NOMO-1 treated with dmso at 0.1 percent for 144 hours (cell line): ENCODE data around the gene SPRR2E.
"Not testable (repeated sequence)": the region's sequence is repeated elsewhere in the genome, so short reads cannot be mapped to it uniquely, and the experiment has no call there.

Experiments
- DNase-seq: peaks from one replicate; lab custom pipeline; 2025; ENCODE audit not compliant: unreplicated experiment; lab: John Stamatoyannopoulos, UW

The SPRR2E gene

GRCh38 chr1:153070243-153070642 lies 24.1 kb downstream of the SPRR2E start:
- no peak for DNase-seq

GRCh38 chr1:153058826-153059784 lies 35.2 kb downstream of the SPRR2E start:
- DNase-seq = no peak

- no peak for DNase-seq
Measured at GRCh38 chr1:153058154-153058553, 36.2 kb downstream of the SPRR2E start.

- peak; percentile 9 for DNase-seq
Measured at GRCh38 chr1:153057375-153057774, 37.0 kb downstream of the SPRR2E start, which contains the start of gene SPRR2A. SPRR2A (minus strand) TSS chr1:153057512; CDS start chr1:153056735, 777 bp downstream.

- DNase-seq = not testable (repeated sequence)
Measured at GRCh38 chr1:153056111-153056510, 38.2 kb downstream of the SPRR2E start.

- no peak for DNase-seq
Measured at GRCh38 chr1:153049211-153049610, 45.1 kb downstream of the SPRR2E start.
